Memory B cell (primary cell): ENCODE measurements around the gene BSPRY.
"Not testable (repeated sequence)": the region's sequence is repeated elsewhere in the genome, so short reads cannot be mapped to it uniquely, and the experiment has no call there.

Experiments used
- ATAC-seq: fragments of 150-1000 bp; cut with Tn5 transposase; 2 replicates; pipeline ENCODE4 v1.10.0; 2021; ENCODE audit warnings: low read depth, mild to moderate bottlenecking, moderate library complexity
- DNase-seq, 2 donors: peaks; one replicate each; pipeline ENCODE4 v3.0.0; 2022; ENCODE audit warnings: low spot score in 2 of 2
- H3K27ac Mint-ChIP-seq: one replicate; pipeline ENCODE4 v1.8.0; 2022; ENCODE audit warnings: mild to moderate bottlenecking, moderate library complexity, mixed read lengths
- H3K27me3 Mint-ChIP-seq: one replicate; pipeline ENCODE4 v1.8.0; 2022; ENCODE audit warnings: mixed read lengths
- H3K36me3 Mint-ChIP-seq: one replicate; pipeline ENCODE4 v1.8.0; 2022; ENCODE audit warnings: mild to moderate bottlenecking, mixed read lengths
- H3K4me1 Mint-ChIP-seq: one replicate; pipeline ENCODE4 v1.8.0; 2022; ENCODE audit warnings: mixed read lengths
- H3K4me3 Mint-ChIP-seq: one replicate; pipeline ENCODE4 v1.8.0; 2022; ENCODE audit warnings: mild to moderate bottlenecking, moderate library complexity, mixed read lengths
- H3K9me3 Mint-ChIP-seq: one replicate; pipeline ENCODE4 v1.8.0; 2022; ENCODE audit warnings: mixed read lengths

BSPRY gene

GRCh38 chr9:113350937-113351336 lies 1.6 kb downstream of the BSPRY start:
- Mint-ChIP-seq H3K9me3 (no peaks in the 10 kb centered on the region), H3K27ac (no peak overlapping the region), H3K4me1 (peaks cover 16% of the 10 kb centered on the region), H3K4me3 (peak overlapping the region; percentile 44), H3K36me3 (no peaks in the 10 kb centered on the region), H3K27me3 (peaks cover 15% of the 10 kb centered on the region)
- DNase-seq, result no peak
- ATAC-seq, result peak; percentile 49

- no peaks in the 10 kb centered on the region for H3K9me3 Mint-ChIP-seq
- ATAC-seq (no peak), DNase-seq (no peak)
- H3K27ac Mint-ChIP-seq, result no peak overlapping the region
- peaks cover 20% of the 10 kb centered on the region for H3K27me3 Mint-ChIP-seq
- H3K36me3 Mint-ChIP-seq, result no peaks in the 10 kb centered on the region
- H3K4me3 Mint-ChIP-seq, result no peak overlapping the region
- H3K4me1 Mint-ChIP-seq, result peaks cover 16% of the 10 kb centered on the region
Measured at GRCh38 chr9:113352006-113352405, 2.7 kb downstream of the BSPRY start.

GRCh38 chr9:113352411-113352810 lies 3.1 kb downstream of the BSPRY start:
- no peaks in the 10 kb centered on the region for H3K36me3 Mint-ChIP-seq
- DNase-seq (no peak), ATAC-seq (no peak)
- H3K27me3 Mint-ChIP-seq, result peaks cover 20% of the 10 kb centered on the region
- no peak overlapping the region for H3K4me3 Mint-ChIP-seq
- peaks cover 16% of the 10 kb centered on the region for H3K4me1 Mint-ChIP-seq
- no peaks in the 10 kb centered on the region for H3K9me3 Mint-ChIP-seq
- H3K27ac Mint-ChIP-seq, result no peak overlapping the region

- H3K27ac Mint-ChIP-seq, result no peak overlapping the region
- H3K4me3 Mint-ChIP-seq, result no peak overlapping the region
- H3K27me3 Mint-ChIP-seq, result peaks cover 20% of the 10 kb centered on the region
- ATAC-seq, result no peak
- peaks cover 12% of the 10 kb centered on the region for H3K4me1 Mint-ChIP-seq
- no peak for DNase-seq
- H3K36me3 Mint-ChIP-seq, result no peaks in the 10 kb centered on the region
- H3K9me3 Mint-ChIP-seq, result no peaks in the 10 kb centered on the region
Measured at GRCh38 chr9:113355040-113355596, 5.8 kb downstream of the BSPRY start.

GRCh38 chr9:113356686-113357292 lies 7.4 kb downstream of the BSPRY start:
- H3K36me3 Mint-ChIP-seq, result no peaks in the 10 kb centered on the region
- ATAC-seq, result no peak
- H3K4me3 Mint-ChIP-seq, result no peak overlapping the region
- no peak for DNase-seq
- no peaks in the 10 kb centered on the region for H3K4me1 Mint-ChIP-seq
- no peaks in the 10 kb centered on the region for H3K9me3 Mint-ChIP-seq
- peaks cover 14% of the 10 kb centered on the region for H3K27me3 Mint-ChIP-seq
- no peak overlapping the region for H3K27ac Mint-ChIP-seq

- no peak for ATAC-seq
- Mint-ChIP-seq H3K4me1 (no peaks in the 10 kb centered on the region), H3K36me3 (no peaks in the 10 kb centered on the region), H3K9me3 (no peaks in the 10 kb centered on the region), H3K4me3 (no peak overlapping the region), H3K27me3 (peaks cover 6% of the 10 kb centered on the region), H3K27ac (no peak overlapping the region)
- DNase-seq, result no peak
Measured at GRCh38 chr9:113359385-113359784, 10.0 kb downstream of the BSPRY start.

GRCh38 chr9:113360242-113360842 lies 11.0 kb downstream of the BSPRY start:
- Mint-ChIP-seq H3K36me3 (no peaks in the 10 kb centered on the region), H3K27me3 (peaks cover 6% of the 10 kb centered on the region), H3K4me3 (no peak overlapping the region), H3K27ac (no peak overlapping the region), H3K4me1 (no peaks in the 10 kb centered on the region), H3K9me3 (no peaks in the 10 kb centered on the region)
- no peak for ATAC-seq
- DNase-seq, result no peak

GRCh38 chr9:113361304-113362018 lies 12.1 kb downstream of the BSPRY start:
- no peaks in the 10 kb centered on the region for H3K4me1 Mint-ChIP-seq
- H3K36me3 Mint-ChIP-seq, result no peaks in the 10 kb centered on the region
- no peak for ATAC-seq
- H3K27ac Mint-ChIP-seq, result no peak overlapping the region
- peaks cover 5% of the 10 kb centered on the region for H3K27me3 Mint-ChIP-seq
- H3K9me3 Mint-ChIP-seq, result no peaks in the 10 kb centered on the region
- no peak for DNase-seq
- no peak overlapping the region for H3K4me3 Mint-ChIP-seq

- H3K36me3 Mint-ChIP-seq, result no peaks in the 10 kb centered on the region
- no peak for ATAC-seq
- no peaks in the 10 kb centered on the region for H3K9me3 Mint-ChIP-seq
- no peak overlapping the region for H3K27ac Mint-ChIP-seq
- H3K4me3 Mint-ChIP-seq, result no peak overlapping the region
- peaks cover 2% of the 10 kb centered on the region for H3K27me3 Mint-ChIP-seq
- DNase-seq, result no peak
- no peaks in the 10 kb centered on the region for H3K4me1 Mint-ChIP-seq
Measured at GRCh38 chr9:113363336-113363735, 14.0 kb downstream of the BSPRY start.

- H3K4me1 Mint-ChIP-seq, result no peaks in the 10 kb centered on the region
- H3K9me3 Mint-ChIP-seq, result no peaks in the 10 kb centered on the region
- DNase-seq (no peak), ATAC-seq (no peak)
- peaks cover 2% of the 10 kb centered on the region for H3K27me3 Mint-ChIP-seq
- H3K4me3 Mint-ChIP-seq, result no peak overlapping the region
- no peak overlapping the region for H3K27ac Mint-ChIP-seq
- H3K36me3 Mint-ChIP-seq, result no peaks in the 10 kb centered on the region
Measured at GRCh38 chr9:113364951-113365350, 15.6 kb downstream of the BSPRY start.

GRCh38 chr9:113365652-113366051 lies 16.3 kb downstream of the BSPRY start:
- ATAC-seq, DNase-seq, H3K4me1 Mint-ChIP-seq, H3K27me3 Mint-ChIP-seq, H3K9me3 Mint-ChIP-seq, H3K27ac Mint-ChIP-seq, H3K4me3 Mint-ChIP-seq, H3K36me3 Mint-ChIP-seq: not testable (repeated sequence)

GRCh38 chr9:113368348-113368981 lies 19.1 kb downstream of the BSPRY start:
- Mint-ChIP-seq H3K27me3 (no peaks in the 10 kb centered on the region), H3K4me1 (peaks cover 4% of the 10 kb centered on the region), H3K9me3 (no peaks in the 10 kb centered on the region), H3K36me3 (peaks cover 4% of the 10 kb centered on the region), H3K4me3 (no peak overlapping the region), H3K27ac (peak overlapping the region; percentile 29)
- DNase-seq (no peak), ATAC-seq (no peak)

GRCh38 chr9:113368982-113369854 lies 19.9 kb downstream of the BSPRY start:
- H3K36me3 Mint-ChIP-seq, result peaks cover 4% of the 10 kb centered on the region
- H3K9me3 Mint-ChIP-seq, result no peaks in the 10 kb centered on the region
- no peak for DNase-seq
- H3K4me3 Mint-ChIP-seq, result no peak overlapping the region
- H3K27ac Mint-ChIP-seq, result peak overlapping the region; percentile 29
- no peak for ATAC-seq
- peaks cover 4% of the 10 kb centered on the region for H3K4me1 Mint-ChIP-seq
- no peaks in the 10 kb centered on the region for H3K27me3 Mint-ChIP-seq
